HepG2 (cell line): ENCODE results near the gene PDIA2. TPM values are rescaled to one million over a fixed set of nuclear protein-coding genes. Genes with fewer than 3 reads are reported as not detected.

Experiments
- DNMT1 ChIP-seq: sonication (generic); formaldehyde crosslinking; IDR thresholded peaks from 2 replicates; pipeline ENCODE4 v1.5.1; 2020; ENCODE audit warnings: mild to moderate bottlenecking, missing genetic modification reagents
- DNMT3B ChIP-seq: conservative IDR thresholded peaks from 2 replicates; pipeline ENCODE4 v1.6.1; 2016; ENCODE audit warnings: missing biosample characterization, control low read depth
- E2F5 ChIP-seq: sonication (generic); formaldehyde crosslinking; conservative IDR thresholded peaks from 2 replicates; pipeline ENCODE4 v1.4.0; 2020; ENCODE audit warnings: missing genetic modification reagents
- GABPB1 ChIP-seq: IDR thresholded peaks from 2 replicates; pipeline ENCODE4 v1.6.1; 2016; ENCODE audit warnings: mild to moderate bottlenecking, missing genetic modification reagents, moderate library complexity, missing compliant biosample characterization
- HNF4A ChIP-seq: sonication (generic); formaldehyde crosslinking; IDR thresholded peaks from 2 replicates; pipeline ENCODE4 v1.4.0; 2020; ENCODE audit warnings: missing genetic modification reagents
- JUND ChIP-seq: sonication (generic); formaldehyde crosslinking; IDR thresholded peaks from 2 replicates; pipeline ENCODE4 v1.8.0; 2022; ENCODE audit warnings: mild to moderate bottlenecking, missing genetic modification reagents
- KAT7 ChIP-seq: IDR thresholded peaks from 2 replicates; pipeline ENCODE4 v1.6.1; 2018; ENCODE audit warnings: borderline replicate concordance, missing compliant biosample characterization
- MAFF ChIP-seq: IDR thresholded peaks from 2 replicates; pipeline ENCODE4 v1.6.1; 2011; ENCODE audit warnings: low read depth, low read length, improper control_type of control experiment
- PAX8 ChIP-seq: sonication (generic); formaldehyde crosslinking; IDR thresholded peaks from 2 replicates; pipeline ENCODE4 v1.8.0; 2022; ENCODE audit warnings: mild to moderate bottlenecking, missing genetic modification reagents, borderline replicate concordance
- PHF5A ChIP-seq: IDR thresholded peaks from one replicate; pipeline ENCODE4 v1.6.1; 2018; ENCODE audit warnings: low read depth, missing genetic modification reagents; ENCODE audit not compliant: unreplicated experiment
- RFX3 ChIP-seq: IDR thresholded peaks from 2 replicates; pipeline ENCODE4 v1.6.1; 2016; ENCODE audit warnings: missing biosample characterization, missing genetic modification reagents
- SIN3B ChIP-seq: fragments of 150-350 bp; IDR thresholded peaks from 2 replicates; pipeline ENCODE4 v1.6.1; 2014; ENCODE audit warnings: low read length
- STAG1 ChIP-seq: sonication (generic); formaldehyde crosslinking; IDR thresholded peaks from 2 replicates; pipeline ENCODE4 v1.4.0; 2020; ENCODE audit warnings: missing genetic modification reagents
- TEAD3 ChIP-seq: optimal IDR thresholded peaks from 2 replicates; pipeline ENCODE3; 2016; ENCODE audit warnings: borderline replicate concordance
- TOPORS ChIP-seq: sonication (generic); formaldehyde crosslinking; IDR thresholded peaks from 2 replicates; pipeline ENCODE4 v1.8.0; 2023; ENCODE audit warnings: mild to moderate bottlenecking, missing genetic modification reagents
- ZBTB20 ChIP-seq: sonication (generic); formaldehyde crosslinking; IDR thresholded peaks from 2 replicates; pipeline ENCODE4 v1.8.1; 2023; ENCODE audit warnings: missing genetic modification reagents, low read depth, mild to moderate bottlenecking, borderline replicate concordance
- ZMYM4 ChIP-seq: sonication (generic); formaldehyde crosslinking; IDR thresholded peaks from 2 replicates; pipeline ENCODE4 v1.8.1; 2023; ENCODE audit warnings: mild to moderate bottlenecking, missing genetic modification reagents
- ZNF317 ChIP-seq: sonication (generic); formaldehyde crosslinking; IDR thresholded peaks from 2 replicates; pipeline ENCODE4 v1.5.0; 2020; ENCODE audit warnings: mild to moderate bottlenecking, missing genetic modification reagents
- ZNF333 ChIP-seq: sonication (generic); formaldehyde crosslinking; IDR thresholded peaks from 2 replicates; pipeline ENCODE4 v1.4.0; 2020; ENCODE audit warnings: mild to moderate bottlenecking, missing genetic modification reagents, borderline replicate concordance
- ZNF496 ChIP-seq: sonication (generic); formaldehyde crosslinking; IDR thresholded peaks from 2 replicates; pipeline ENCODE4 v1.8.1; 2023; ENCODE audit warnings: mild to moderate bottlenecking, moderate library complexity, missing genetic modification reagents; ENCODE audit not compliant: insufficient replicate concordance
- ZNF670 ChIP-seq: sonication (generic); formaldehyde crosslinking; IDR thresholded peaks from 2 replicates; pipeline ENCODE4 v1.8.0; 2022; ENCODE audit warnings: mild to moderate bottlenecking, missing genetic modification reagents, borderline replicate concordance
- ZSCAN31 ChIP-seq: sonication (generic); formaldehyde crosslinking; IDR thresholded peaks from 2 replicates; pipeline ENCODE4 v1.5.0; 2020; ENCODE audit warnings: low read depth, mild to moderate bottlenecking, missing genetic modification reagents
- polyA plus RNA-seq, 8 experiments: library from polyadenylated mRNA; depleted of rRNA in 3 of 8; stranded (reverse) in 7 of 8; unstranded in 1 of 8; fragments of >200 nt; fragmentation: Illumina TruSeq in 4 of 8; extraction: Trizol in 4 of 8; gene quantifications; 2 replicates each; pipeline versions ENCODE4 v1.2.1 to v1.2.3, GENCODE V29; 2011 to 2016; ENCODE audit warnings: low read depth in 4 of 8, missing spikeins in 1 of 8, mixed read lengths in 1 of 8; ENCODE audit not compliant: insufficient read depth in 1 of 8
- total RNA-seq, 5 experiments: library from RNA; depleted of rRNA; stranded (reverse); fragments of >200 nt; fragmentation: Illumina TruSeq; extraction: Trizol; gene quantifications; 2 replicates each; pipeline ENCODE4 v1.2.3, GENCODE V29; 2016; ENCODE audit warnings: low read depth in 1 of 5
- TF ChIP-seq, protein P1 (sequence below): IDR thresholded peaks from 2 replicates; pipeline ENCODE4 v1.6.1; 2016; ENCODE audit warnings: low read depth, missing genetic modification reagents, missing compliant biosample characterization
- TF ChIP-seq, protein P2 (sequence below): IDR thresholded peaks from 2 replicates; pipeline ENCODE4 v1.6.1; 2016; ENCODE audit warnings: mild to moderate bottlenecking, missing biosample characterization, missing genetic modification reagents

Gene PDIA2
- total and polyA plus RNA-seq, 2 of the 13 experiments (the other 11 are each of a cell fraction or from before 2014, with no cell fraction given), result 0.35 to 1.9 TPM

DNA sequence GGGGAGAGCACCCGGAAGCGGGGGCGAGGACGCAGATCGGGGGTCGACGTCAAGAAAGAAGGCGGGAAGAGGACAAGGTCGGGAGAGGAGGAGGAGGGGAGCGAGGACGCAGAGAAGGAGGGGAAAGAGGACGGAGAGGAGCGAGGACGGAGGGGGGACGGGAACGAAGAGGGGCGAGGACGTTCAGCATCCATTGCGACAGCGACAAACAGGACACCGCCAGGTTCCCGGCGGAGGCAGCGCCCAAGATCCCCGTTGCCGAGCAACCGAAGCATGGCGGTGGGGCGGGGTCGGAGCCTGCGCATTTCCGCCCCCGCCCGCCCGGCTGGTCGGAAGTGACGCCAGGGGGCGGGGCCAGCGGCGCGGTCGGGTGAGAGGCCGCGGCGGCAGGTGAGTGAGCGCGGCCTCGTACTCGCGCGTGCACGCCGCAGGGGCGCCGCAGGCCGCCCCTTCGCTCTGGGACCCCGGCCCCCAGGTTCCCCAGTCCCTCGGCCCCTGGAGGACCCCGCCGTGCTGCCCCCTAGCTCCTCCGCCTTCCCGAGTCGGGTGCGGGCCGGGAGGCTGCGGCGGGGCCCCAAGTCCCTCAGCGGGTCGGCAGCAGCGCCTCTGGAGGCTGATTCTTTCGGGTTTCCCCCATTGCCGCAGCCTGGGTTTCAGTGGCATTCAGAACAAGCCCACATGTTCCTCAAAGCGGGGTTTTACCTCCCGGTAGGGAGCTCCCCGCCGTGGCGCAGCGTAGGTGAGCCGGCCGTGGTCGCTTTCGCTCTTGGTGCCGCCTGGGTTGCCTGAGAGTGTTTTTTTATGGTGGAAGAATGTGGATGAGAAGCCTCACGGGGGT, 48.3 kb upstream of the PDIA2 start, which contains the start of gene FAM234A (continued):
- TF ChIP-seq ZMYM4 (CRISPR knock-in tag), result no peak
- TF ChIP-seq GABPB1 (CRISPR knock-in tag), result peak; percentile 94
- no peak for TF ChIP-seq MAFF
- no peak for TF ChIP-seq TEAD3
- no peak for TF ChIP-seq SIN3B
- TF ChIP-seq, protein P1, sequence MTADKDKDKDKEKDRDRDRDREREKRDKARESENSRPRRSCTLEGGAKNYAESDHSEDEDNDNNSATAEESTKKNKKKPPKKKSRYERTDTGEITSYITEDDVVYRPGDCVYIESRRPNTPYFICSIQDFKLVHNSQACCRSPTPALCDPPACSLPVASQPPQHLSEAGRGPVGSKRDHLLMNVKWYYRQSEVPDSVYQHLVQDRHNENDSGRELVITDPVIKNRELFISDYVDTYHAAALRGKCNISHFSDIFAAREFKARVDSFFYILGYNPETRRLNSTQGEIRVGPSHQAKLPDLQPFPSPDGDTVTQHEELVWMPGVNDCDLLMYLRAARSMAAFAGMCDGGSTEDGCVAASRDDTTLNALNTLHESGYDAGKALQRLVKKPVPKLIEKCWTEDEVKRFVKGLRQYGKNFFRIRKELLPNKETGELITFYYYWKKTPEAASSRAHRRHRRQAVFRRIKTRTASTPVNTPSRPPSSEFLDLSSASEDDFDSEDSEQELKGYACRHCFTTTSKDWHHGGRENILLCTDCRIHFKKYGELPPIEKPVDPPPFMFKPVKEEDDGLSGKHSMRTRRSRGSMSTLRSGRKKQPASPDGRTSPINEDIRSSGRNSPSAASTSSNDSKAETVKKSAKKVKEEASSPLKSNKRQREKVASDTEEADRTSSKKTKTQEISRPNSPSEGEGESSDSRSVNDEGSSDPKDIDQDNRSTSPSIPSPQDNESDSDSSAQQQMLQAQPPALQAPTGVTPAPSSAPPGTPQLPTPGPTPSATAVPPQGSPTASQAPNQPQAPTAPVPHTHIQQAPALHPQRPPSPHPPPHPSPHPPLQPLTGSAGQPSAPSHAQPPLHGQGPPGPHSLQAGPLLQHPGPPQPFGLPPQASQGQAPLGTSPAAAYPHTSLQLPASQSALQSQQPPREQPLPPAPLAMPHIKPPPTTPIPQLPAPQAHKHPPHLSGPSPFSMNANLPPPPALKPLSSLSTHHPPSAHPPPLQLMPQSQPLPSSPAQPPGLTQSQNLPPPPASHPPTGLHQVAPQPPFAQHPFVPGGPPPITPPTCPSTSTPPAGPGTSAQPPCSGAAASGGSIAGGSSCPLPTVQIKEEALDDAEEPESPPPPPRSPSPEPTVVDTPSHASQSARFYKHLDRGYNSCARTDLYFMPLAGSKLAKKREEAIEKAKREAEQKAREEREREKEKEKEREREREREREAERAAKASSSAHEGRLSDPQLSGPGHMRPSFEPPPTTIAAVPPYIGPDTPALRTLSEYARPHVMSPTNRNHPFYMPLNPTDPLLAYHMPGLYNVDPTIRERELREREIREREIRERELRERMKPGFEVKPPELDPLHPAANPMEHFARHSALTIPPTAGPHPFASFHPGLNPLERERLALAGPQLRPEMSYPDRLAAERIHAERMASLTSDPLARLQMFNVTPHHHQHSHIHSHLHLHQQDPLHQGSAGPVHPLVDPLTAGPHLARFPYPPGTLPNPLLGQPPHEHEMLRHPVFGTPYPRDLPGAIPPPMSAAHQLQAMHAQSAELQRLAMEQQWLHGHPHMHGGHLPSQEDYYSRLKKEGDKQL (CRISPR knock-in tag), result no peak
- peak; percentile 28; the same call in 1 of the 2 replicates for TF ChIP-seq ZSCAN31 (CRISPR knock-in tag)
- TF ChIP-seq PHF5A (CRISPR knock-in tag), result no peak
- TF ChIP-seq, protein P2, sequence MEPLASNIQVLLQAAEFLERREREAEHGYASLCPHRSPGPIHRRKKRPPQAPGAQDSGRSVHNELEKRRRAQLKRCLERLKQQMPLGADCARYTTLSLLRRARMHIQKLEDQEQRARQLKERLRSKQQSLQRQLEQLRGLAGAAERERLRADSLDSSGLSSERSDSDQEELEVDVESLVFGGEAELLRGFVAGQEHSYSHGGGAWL (CRISPR knock-in tag), result no peak; the same call in 1 of the 2 replicates
- no peak for TF ChIP-seq JUND (CRISPR knock-in tag)
- peak; percentile 87; the same call in 1 of the 2 replicates for TF ChIP-seq DNMT1 (CRISPR knock-in tag)
- 0 out of 2 replicates have a peak, but pooled peaks have one; percentile 13 for TF ChIP-seq ZBTB20 (CRISPR knock-in tag)
- no peak for TF ChIP-seq ZNF496 (CRISPR knock-in tag)
- TF ChIP-seq STAG1 (CRISPR knock-in tag), result no peak
- no peak for TF ChIP-seq TOPORS (CRISPR knock-in tag)
- 0 out of 2 replicates have a peak, but pooled peaks have one; percentile 64 for TF ChIP-seq ZNF317 (CRISPR knock-in tag)
- TF ChIP-seq E2F5 (CRISPR knock-in tag), result no peak
- TF ChIP-seq ZNF333 (CRISPR knock-in tag), result no peak
- TF ChIP-seq KAT7 (CRISPR knock-in tag), result no peak
- TF ChIP-seq DNMT3B (CRISPR knock-in tag), result no peak; the same call in 1 of the 2 replicates
- no peak for TF ChIP-seq PAX8 (CRISPR knock-in tag)
- no peak for TF ChIP-seq HNF4A (CRISPR knock-in tag)
- TF ChIP-seq RFX3 (CRISPR knock-in tag), result peak; percentile 72
- peak; percentile 83; the same call in 1 of the 2 replicates for TF ChIP-seq ZNF670 (CRISPR knock-in tag)
